ENCODE measurements around the gene ARHGAP24.

Gene ARHGAP24

GRCh38 chr4:85688055-85688740 lies 213.2 kb downstream of the ARHGAP24 start:
- no peak overlapping the region for H3K4me3 ChIP-seq (ENCODE audit: control insufficient read depth, low read depth, low read length)
- DNase-seq (ENCODE audit: low read depth), result no peak
- no peak for TF ChIP-seq CTCF (conservative IDR thresholded peaks at IDR 0.05; ENCODE audit: control insufficient read depth, insufficient read depth, low read depth, low read length)

- TF ChIP-seq CTCF (conservative IDR thresholded peaks at IDR 0.05; ENCODE audit: control insufficient read depth, insufficient read depth, low read depth, low read length), result no peak
- no peak for DNase-seq (ENCODE audit: low read depth)
- no peak overlapping the region for H3K4me3 ChIP-seq (ENCODE audit: control insufficient read depth, low read depth, low read length)
These were observed 221.7 kb downstream of the ARHGAP24 start for GRCh38 chr4:85696661-85697060.

GRCh38 chr4:85697854-85698253 lies 222.9 kb downstream of the ARHGAP24 start:
- no peak overlapping the region for H3K4me3 ChIP-seq (ENCODE audit: control insufficient read depth, low read depth, low read length)
- TF ChIP-seq CTCF (conservative IDR thresholded peaks at IDR 0.05; ENCODE audit: control insufficient read depth, insufficient read depth, low read depth, low read length), result no peak
- no peak for DNase-seq (ENCODE audit: low read depth)

- H3K4me3 ChIP-seq (ENCODE audit: control insufficient read depth, low read depth, low read length), result no peak overlapping the region
- no peak for DNase-seq (ENCODE audit: low read depth)
- TF ChIP-seq CTCF (conservative IDR thresholded peaks at IDR 0.05; ENCODE audit: control insufficient read depth, insufficient read depth, low read depth, low read length), result no peak
These were observed 225.4 kb downstream of the ARHGAP24 start for GRCh38 chr4:85700362-85700761.

- no peak overlapping the region for H3K4me3 ChIP-seq (ENCODE audit: control insufficient read depth, low read depth, low read length)
- DNase-seq (ENCODE audit: low read depth), result peak; percentile 27
- TF ChIP-seq CTCF (conservative IDR thresholded peaks at IDR 0.05; ENCODE audit: control insufficient read depth, insufficient read depth, low read depth, low read length), result no peak
These were observed 226.9 kb downstream of the ARHGAP24 start for GRCh38 chr4:85701861-85702321.

- no peak overlapping the region for H3K4me3 ChIP-seq (ENCODE audit: control insufficient read depth, low read depth, low read length)
- no peak for TF ChIP-seq CTCF (conservative IDR thresholded peaks at IDR 0.05; ENCODE audit: control insufficient read depth, insufficient read depth, low read depth, low read length)
- peak; percentile 17 for DNase-seq (ENCODE audit: low read depth)
These were observed 228.1 kb downstream of the ARHGAP24 start for GRCh38 chr4:85703096-85703495.
